Ascending aorta (tissue), 2 donors: Measurements from ENCODE around the gene MLLT3. TPM values are rescaled to one million over a fixed set of nuclear protein-coding genes. Genes with fewer than 3 reads are reported as not detected.

Experiments used
- DNase-seq, 2 donors: peaks; one replicate each; pipeline ENCODE4 v3.0.0-alpha.2; 2019; ENCODE audit warnings: low spot score in 2 of 2
- H3K27ac ChIP-seq, 2 donors: fragments of 200-600 bp; sonication (generic); one replicate each; pipeline ENCODE4 v1.5.1; 2016 to 2017; ENCODE audit warnings: mild to moderate bottlenecking in 1 of 2
- H3K27me3 ChIP-seq: fragments of 200-600 bp; sonication (generic); one replicate; pipeline ENCODE4 v1.5.1; 2017
- H3K36me3 ChIP-seq, 2 donors: fragments of 200-600 bp; sonication (generic); one replicate each; pipeline ENCODE4 v1.5.1; 2016
- H3K4me1 ChIP-seq, 2 donors: fragments of 200-600 bp; sonication (generic); one replicate each; pipeline ENCODE4 v1.5.1; 2016 to 2017; ENCODE audit warnings: mild to moderate bottlenecking in 1 of 2
- H3K4me3 ChIP-seq, 2 donors: fragments of 200-600 bp; sonication (generic); one replicate each; pipeline ENCODE4 v1.5.1; 2016 to 2017; ENCODE audit warnings: mild to moderate bottlenecking in 1 of 2
- H3K9me3 ChIP-seq, 2 donors: fragments of 200-600 bp; sonication (generic); one replicate each; pipeline ENCODE4 v1.5.1; 2016
- intact Hi-C: fragments of 100-400 bp; cut with DNase I; formaldehyde crosslinking; loops from one replicate; pipeline ENCODE4 v1.15.1; 2023
- total RNA-seq: library from RNA; depleted of rRNA; stranded (reverse); fragments of >200 nt; gene quantifications from one replicate; pipeline ENCODE4 v1.1.0, GENCODE V29; 2016
- TF ChIP-seq, protein P1 (sequence below), 3 experiments: fragments of 200-600 bp in 2 of 3; fragments of 450-650 bp in 1 of 3; sonication (generic) in 2 of 3; IDR thresholded peaks; one replicate each; pipeline ENCODE4 v1.5.1; 2016 to 2019; ENCODE audit warnings: antibody characterized with exemption in 3 of 3, mild to moderate bottlenecking in 1 of 3, moderate library complexity in 1 of 3

MLLT3 gene
- total RNA-seq, 1 donor from 2014 or later: 16.8 TPM

DNA sequence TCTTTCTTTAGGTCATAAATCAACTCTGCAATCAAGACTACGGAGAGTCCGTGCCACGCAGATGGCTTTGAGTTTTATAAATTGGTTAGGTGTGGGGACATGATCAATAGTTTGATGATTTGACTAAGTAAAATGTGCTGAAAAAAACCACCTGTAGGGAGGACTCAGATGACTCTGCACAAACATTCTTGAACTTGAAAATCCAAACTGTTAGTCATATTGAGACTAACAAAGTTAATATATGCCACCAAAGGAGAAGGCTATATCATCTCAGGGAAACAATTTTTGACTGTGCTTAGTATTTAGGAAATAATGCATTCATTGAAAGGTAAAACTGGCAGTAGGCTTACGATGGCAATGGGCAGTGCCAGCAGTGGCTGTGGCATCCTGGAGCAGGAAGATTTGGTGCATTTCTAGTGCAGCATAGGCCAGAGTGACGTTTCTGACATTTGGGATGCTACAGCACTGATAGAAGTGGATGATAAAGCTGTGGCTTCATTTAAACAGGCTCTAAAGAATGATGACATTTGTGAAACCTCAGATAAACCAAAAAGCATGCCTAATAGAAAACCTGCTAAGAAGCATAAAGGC lies 291.1 kb downstream of the MLLT3 start:
- intact Hi-C loops: no loop called here
- H3K9me3 ChIP-seq: no peaks in the 10 kb centered on the region
- H3K36me3 ChIP-seq: no peaks in the 10 kb centered on the region
- no peaks in the 10 kb centered on the region for H3K4me1 ChIP-seq
- no peak overlapping the region for H3K4me3 ChIP-seq
- TF ChIP-seq, protein P1, sequence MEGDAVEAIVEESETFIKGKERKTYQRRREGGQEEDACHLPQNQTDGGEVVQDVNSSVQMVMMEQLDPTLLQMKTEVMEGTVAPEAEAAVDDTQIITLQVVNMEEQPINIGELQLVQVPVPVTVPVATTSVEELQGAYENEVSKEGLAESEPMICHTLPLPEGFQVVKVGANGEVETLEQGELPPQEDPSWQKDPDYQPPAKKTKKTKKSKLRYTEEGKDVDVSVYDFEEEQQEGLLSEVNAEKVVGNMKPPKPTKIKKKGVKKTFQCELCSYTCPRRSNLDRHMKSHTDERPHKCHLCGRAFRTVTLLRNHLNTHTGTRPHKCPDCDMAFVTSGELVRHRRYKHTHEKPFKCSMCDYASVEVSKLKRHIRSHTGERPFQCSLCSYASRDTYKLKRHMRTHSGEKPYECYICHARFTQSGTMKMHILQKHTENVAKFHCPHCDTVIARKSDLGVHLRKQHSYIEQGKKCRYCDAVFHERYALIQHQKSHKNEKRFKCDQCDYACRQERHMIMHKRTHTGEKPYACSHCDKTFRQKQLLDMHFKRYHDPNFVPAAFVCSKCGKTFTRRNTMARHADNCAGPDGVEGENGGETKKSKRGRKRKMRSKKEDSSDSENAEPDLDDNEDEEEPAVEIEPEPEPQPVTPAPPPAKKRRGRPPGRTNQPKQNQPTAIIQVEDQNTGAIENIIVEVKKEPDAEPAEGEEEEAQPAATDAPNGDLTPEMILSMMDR (IDR thresholded peaks at IDR 0.05): no peak
- no peak overlapping the region for H3K27ac ChIP-seq
- no peaks in the 10 kb centered on the region for H3K27me3 ChIP-seq
- no peak for DNase-seq

DNA sequence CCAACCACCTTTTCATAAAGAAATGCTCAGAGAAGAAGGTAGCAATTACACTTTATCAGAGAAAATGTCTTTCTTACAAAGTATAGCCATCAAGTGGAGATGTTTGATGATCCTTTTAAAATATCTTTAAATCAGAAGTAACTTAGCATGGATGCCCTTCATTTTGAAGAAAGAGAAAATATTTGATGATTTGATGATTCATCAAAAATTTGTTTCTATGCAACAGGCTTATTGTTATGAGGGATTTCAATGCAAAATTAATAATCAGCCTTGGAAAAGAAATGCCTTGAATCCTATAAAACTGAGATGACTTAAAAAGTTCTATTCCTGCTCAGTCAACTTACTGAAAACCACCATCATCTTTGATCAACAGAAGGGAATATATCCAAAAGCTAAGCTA lies 291.6 kb downstream of the MLLT3 start:
- Histone ChIP-seq H3K4me3 (no peak overlapping the region), H3K9me3 (no peaks in the 10 kb centered on the region), H3K36me3 (no peaks in the 10 kb centered on the region), H3K4me1 (no peaks in the 10 kb centered on the region), H3K27me3 (no peaks in the 10 kb centered on the region), H3K27ac (no peak overlapping the region)
- intact Hi-C loops: no loop called here
- DNase-seq: no peak
- TF ChIP-seq, protein P1 (IDR thresholded peaks at IDR 0.05): no peak

DNA sequence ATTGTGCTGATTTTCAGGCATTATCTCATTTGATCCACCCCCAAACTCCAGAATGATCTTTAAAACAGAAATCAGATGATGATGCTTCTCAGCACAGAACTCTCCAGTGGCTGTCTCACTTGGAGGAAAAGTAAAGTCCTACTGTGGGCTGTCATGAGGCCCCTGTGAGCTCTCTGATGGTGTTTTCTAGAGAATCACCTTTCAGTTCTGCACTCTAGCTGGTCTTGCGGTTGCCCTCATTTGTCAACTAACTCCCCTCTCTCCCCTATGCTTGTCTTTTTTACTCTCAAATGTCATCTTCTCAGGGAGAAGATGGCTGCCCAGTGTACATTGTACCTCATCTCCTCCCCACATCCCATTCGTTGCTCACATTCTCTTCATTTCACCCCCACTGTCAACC lies 295.8 kb downstream of the MLLT3 start:
- H3K27ac ChIP-seq: no peak overlapping the region
- no peaks in the 10 kb centered on the region for H3K36me3 ChIP-seq
- H3K4me3 ChIP-seq: no peak overlapping the region
- TF ChIP-seq, protein P1 (IDR thresholded peaks at IDR 0.05): no peak
- intact Hi-C loops: no loop called here
- H3K9me3 ChIP-seq: no peaks in the 10 kb centered on the region
- no peaks in the 10 kb centered on the region for H3K27me3 ChIP-seq
- DNase-seq: no peak
- H3K4me1 ChIP-seq: no peaks in the 10 kb centered on the region

DNA sequence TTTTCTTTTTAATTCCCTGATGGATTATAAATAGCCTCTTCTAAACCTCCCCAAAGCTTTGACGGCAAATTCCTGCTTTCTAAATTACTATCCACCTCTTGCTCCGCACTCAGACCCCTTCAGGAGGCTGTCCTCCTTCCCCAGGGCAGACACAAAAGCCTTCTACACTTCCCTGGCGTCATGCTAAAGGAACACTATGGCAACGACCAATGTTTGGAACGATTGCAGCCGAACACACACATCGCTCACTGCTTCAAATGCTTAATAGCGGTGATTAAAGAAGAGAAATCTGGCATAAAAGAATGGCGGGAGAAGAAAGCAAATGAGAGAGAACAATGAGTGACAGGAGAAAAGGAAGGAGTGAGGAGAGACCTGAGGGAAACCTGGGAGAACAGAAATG lies 297.3 kb downstream of the MLLT3 start:
- TF ChIP-seq, protein P1 (IDR thresholded peaks at IDR 0.05): no peak
- H3K9me3 ChIP-seq: no peaks in the 10 kb centered on the region
- intact Hi-C loops: no loop called here

DNA sequence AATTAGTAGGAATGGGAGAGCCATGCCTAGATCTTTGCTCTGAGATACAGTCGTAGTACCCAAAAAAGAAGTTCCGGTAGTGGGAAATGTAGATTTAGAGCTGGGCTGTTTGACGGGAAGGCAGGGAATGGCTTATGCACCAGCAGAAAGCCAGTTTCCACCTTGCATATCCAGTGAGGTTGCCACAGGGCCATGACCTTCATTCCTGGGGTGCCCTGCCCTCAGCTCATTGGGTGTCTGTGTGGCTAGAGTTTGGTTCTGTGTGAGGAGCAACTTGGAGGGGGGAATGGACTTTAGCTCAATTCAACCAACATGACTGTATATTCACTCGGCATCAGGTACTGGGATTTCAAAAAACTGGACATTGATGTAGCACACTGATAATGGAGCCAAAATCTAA lies 300.1 kb downstream of the MLLT3 start:
- no peak for DNase-seq
- Histone ChIP-seq H3K27me3 (no peaks in the 10 kb centered on the region), H3K27ac (no peak overlapping the region), H3K4me3 (no peak overlapping the region), H3K36me3 (no peaks in the 10 kb centered on the region), H3K9me3 (no peaks in the 10 kb centered on the region), H3K4me1 (no peaks in the 10 kb centered on the region)
- intact Hi-C loops: no loop called here
- TF ChIP-seq, protein P1 (IDR thresholded peaks at IDR 0.05): no peak

More for the DNA sequence above, 297.3 kb downstream of the MLLT3 start:
- H3K4me3 ChIP-seq: no peak overlapping the region
- H3K36me3 ChIP-seq: no peaks in the 10 kb centered on the region
- no peaks in the 10 kb centered on the region for H3K27me3 ChIP-seq
- no peak overlapping the region for H3K27ac ChIP-seq
- DNase-seq: no peak
- no peaks in the 10 kb centered on the region for H3K4me1 ChIP-seq
